GM12874 (cell line): Measurements from ENCODE around the gene TCEAL5.

Experiments
- TF ChIP-seq, protein P1 (sequence below): IDR thresholded peaks from 2 replicates; pipeline ENCODE4 v1.5.1; 2011; ENCODE audit warnings: low read depth, mild to moderate bottlenecking, control low read depth, low read length, moderate library complexity; ENCODE audit not compliant: insufficient read depth

The TCEAL5 gene

DNA sequence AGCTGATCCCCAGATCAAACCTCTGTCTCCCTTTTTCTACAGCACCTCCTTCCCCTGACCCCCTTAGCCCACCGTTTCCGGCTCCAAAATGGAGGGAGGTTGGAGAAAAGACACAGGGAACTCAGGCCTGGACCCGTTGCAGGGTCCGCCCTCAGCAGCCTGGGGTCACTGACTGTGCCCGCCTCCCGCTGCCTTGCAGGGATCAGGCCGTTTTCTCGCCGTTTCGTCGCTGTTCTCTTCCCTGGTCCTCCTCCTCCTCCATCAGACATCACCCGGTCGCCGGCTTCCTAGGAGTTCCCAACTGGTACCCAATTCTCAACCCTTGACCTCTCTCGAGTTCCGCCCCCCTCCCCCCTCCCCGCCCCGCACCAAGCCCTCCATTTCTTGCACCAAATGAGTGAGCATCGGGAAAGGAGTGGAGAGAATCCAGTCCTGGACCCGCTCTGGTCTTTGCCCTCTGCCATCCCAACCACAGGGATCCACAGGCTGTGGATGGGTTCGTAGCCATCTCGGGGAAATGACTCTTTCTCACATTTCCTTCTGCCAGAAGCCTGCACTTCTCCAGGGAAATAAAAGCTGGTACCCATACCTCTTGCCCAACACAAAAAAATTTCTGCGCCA lies 493 bp downstream of the TCEAL5 start:
- TF ChIP-seq, protein P1, sequence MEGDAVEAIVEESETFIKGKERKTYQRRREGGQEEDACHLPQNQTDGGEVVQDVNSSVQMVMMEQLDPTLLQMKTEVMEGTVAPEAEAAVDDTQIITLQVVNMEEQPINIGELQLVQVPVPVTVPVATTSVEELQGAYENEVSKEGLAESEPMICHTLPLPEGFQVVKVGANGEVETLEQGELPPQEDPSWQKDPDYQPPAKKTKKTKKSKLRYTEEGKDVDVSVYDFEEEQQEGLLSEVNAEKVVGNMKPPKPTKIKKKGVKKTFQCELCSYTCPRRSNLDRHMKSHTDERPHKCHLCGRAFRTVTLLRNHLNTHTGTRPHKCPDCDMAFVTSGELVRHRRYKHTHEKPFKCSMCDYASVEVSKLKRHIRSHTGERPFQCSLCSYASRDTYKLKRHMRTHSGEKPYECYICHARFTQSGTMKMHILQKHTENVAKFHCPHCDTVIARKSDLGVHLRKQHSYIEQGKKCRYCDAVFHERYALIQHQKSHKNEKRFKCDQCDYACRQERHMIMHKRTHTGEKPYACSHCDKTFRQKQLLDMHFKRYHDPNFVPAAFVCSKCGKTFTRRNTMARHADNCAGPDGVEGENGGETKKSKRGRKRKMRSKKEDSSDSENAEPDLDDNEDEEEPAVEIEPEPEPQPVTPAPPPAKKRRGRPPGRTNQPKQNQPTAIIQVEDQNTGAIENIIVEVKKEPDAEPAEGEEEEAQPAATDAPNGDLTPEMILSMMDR, result no peak

DNA sequence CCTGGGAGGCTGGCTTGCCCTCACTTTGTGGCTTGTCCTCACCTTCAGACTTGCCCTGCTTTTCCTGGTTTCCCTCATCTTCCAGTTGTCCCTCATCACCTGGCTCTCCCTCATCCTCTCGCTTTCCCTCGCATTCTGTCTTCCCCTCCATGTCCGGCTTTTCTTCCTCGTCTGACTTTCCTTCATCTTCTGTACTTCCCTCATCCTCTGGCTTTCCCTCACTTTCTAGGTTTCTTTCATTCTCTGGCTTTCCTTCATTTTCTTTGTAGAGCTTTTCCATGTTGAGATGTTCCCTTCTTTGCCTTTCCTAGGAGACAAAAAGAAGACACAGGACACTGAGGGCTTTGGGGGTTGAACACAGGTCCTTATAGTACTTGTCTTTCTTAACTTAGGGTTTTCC lies 2.3 kb downstream of the TCEAL5 start:
- TF ChIP-seq, protein P1, result no peak

DNA sequence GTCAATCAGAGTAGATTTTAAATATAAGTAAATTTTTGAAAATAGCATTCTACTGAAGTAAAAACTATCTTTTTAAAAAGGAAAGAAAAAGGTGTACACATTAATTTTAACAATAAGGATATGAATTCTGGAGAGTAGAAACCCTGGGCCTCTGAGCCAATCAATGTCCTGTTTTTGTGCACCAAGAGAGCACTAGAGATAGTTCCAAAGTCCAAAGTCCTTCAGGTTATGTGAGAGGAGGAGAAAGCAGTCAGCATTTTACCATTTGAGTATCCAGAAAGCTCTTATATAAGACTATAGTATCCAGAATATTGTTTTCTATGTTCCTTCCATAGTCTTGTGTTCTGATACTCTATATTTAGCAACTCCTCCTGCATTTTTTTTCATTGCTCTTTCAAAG lies 18.3 kb downstream of the TCEAL5 start:
- TF ChIP-seq, protein P1, result no peak

DNA sequence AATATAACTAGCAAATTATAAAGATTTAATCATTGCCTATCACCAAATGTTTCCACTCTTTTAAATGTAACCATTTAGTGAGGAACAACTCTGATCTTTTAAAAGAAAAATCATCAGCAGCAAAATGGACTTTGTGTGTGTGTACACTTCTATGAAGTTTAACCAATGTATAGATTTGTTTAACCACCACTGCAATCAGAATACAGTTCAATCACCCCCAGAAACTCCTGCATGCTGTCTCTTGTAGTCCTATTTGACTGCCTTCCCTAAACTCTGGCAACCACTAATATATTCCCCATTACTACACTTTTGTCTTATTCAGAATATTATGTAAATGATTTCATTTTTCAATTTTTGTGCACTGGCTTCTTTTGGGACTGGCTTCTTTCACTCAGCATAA lies 19.9 kb downstream of the TCEAL5 start:
- TF ChIP-seq, protein P1, result no peak

DNA sequence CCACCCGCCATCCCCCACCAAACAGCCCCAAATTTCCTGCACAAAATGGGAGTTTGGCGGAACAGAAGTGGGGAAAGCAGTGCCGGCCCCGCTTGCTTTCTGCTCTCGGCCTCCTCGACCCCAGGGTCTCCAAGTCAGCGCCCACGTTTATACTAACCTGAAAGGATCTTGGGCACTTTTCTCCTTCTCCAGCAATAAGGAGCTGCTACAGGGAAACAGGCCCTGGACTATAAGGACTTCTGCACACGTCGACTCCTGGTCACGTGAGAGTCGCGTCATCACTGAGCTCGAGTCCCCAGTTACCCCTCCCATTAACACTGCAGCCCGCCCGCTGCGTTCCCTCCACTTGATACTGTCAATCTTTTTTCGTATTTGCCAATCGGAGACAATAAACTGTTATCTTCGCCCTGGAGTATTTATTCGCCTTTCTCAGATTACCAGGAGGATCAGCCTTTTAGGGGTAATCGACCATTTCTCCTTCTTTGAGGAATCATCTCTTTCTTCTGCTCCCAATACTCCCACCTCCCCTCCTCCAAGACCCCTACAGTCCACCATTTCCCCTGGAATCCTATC lies 21.5 kb downstream of the TCEAL5 start, which contains the start of gene TCEAL8:
TSS of gene TCEAL8 (minus strand) at position 235 of the 573 bp plus-strand sequence. CDS start 1,176 bp downstream, outside the sequence.
- TF ChIP-seq, protein P1, result no peak

DNA sequence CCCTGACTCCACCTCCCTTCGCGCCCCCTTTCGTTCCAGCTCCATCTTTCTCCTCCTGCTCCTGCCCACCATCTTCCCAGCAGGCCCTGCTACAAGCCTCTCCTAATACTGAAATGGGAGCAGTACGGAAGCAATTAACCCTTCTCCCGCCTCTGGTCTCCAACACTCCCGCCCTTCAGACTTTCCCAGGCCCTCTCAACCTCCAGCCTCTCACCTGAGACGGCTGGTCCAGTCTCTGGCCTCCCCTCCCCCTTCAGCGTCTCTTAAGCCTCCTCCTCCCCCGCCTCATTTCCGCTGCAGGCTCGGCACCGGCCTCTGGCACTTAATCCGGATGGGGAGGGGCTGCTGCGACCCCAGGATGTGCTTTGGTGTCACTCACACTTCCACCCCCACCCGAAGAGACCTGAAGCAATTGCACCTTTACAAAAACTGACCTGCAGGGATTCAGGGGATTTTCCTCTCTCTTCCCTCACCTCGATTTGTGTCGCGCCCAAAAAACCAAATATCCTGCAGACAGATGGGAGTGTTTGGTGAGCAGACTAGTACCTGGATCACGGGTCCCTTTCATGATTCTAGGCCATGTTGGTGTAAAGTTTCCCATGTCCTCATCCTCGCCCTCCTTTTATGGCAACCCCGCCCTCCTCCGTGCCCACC lies 22.3 kb downstream of the TCEAL5 start:
- TF ChIP-seq, protein P1, result no peak

DNA sequence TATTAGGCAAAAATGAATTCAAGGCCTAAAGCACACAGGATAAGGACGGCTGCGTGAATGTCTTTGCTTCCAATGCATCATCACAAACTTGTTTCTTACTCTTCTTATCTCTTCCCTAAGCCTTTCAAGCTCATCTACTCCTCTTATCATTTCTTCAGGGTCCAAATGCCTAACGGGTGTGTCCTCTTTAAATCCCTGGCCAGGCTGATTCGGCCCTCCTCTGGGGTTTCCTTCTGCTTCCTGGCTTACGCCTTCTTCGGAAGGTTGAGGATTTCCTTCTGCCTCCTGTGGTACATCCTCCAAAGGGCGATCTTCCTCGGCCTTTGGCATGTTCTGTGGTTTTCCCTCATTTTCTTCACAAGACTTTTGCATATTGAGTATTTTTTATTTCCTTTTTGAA lies 22.9 kb downstream of the TCEAL5 start:
- TF ChIP-seq, protein P1, result no peak
